Activated naive CD8-positive, alpha-beta T cell (primary cell): ENCODE data around the gene IRX6.

Experiments used
- H3K27ac Mint-ChIP-seq: one replicate; pipeline ENCODE4 v1.8.0; 2021; ENCODE audit warnings: mixed read lengths
- H3K27me3 Mint-ChIP-seq: one replicate; pipeline ENCODE4 v1.8.0; 2021; ENCODE audit warnings: mixed read lengths
- H3K36me3 Mint-ChIP-seq: one replicate; pipeline ENCODE4 v1.8.0; 2021; ENCODE audit warnings: mixed read lengths
- H3K4me1 Mint-ChIP-seq: one replicate; pipeline ENCODE4 v1.8.0; 2021; ENCODE audit warnings: low read depth, mixed read lengths
- H3K4me3 Mint-ChIP-seq: one replicate; pipeline ENCODE4 v1.8.0; 2021; ENCODE audit warnings: mild to moderate bottlenecking, mixed read lengths
- H3K9me3 Mint-ChIP-seq: one replicate; pipeline ENCODE4 v1.8.0; 2021; ENCODE audit warnings: low read depth, mixed read lengths

The IRX6 gene

DNA sequence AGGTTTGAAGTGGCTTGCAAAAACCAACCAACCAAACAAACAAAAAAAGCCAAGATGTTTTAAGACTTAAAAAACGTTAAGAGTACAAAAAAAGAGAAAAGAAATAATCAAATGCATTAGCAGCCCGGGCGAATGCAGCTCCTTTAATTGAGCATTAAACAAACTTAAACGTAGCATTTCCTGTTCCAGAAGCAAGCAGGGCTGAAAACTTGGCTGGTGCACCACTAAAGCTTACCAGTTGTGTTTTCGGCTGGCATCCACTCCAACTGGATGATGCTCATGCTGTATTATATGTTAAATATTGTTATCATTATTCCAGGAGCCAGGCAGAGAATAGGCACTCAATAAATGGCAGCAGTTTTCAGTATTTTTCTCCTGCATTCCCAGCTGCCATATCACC, 45.1 kb downstream of the IRX6 start:
- Mint-ChIP-seq H3K9me3 (no peaks in the 10 kb centered on the region), H3K4me3 (no peak overlapping the region), H3K36me3 (no peaks in the 10 kb centered on the region), H3K4me1 (peaks cover 3% of the 10 kb centered on the region), H3K27ac (no peak overlapping the region), H3K27me3 (peaks cover 26% of the 10 kb centered on the region)

GRCh38 chr16:55370762-55371482, 46.9 kb downstream of the IRX6 start:
- no peak overlapping the region for H3K4me3 Mint-ChIP-seq
- no peak overlapping the region for H3K27ac Mint-ChIP-seq
- peaks cover 25% of the 10 kb centered on the region for H3K27me3 Mint-ChIP-seq
- no peaks in the 10 kb centered on the region for H3K36me3 Mint-ChIP-seq
- no peaks in the 10 kb centered on the region for H3K9me3 Mint-ChIP-seq
- peaks cover 3% of the 10 kb centered on the region for H3K4me1 Mint-ChIP-seq

GRCh38 chr16:55372792-55373488, 48.9 kb downstream of the IRX6 start:
- no peaks in the 10 kb centered on the region for H3K9me3 Mint-ChIP-seq
- H3K27me3 Mint-ChIP-seq, result peaks cover 25% of the 10 kb centered on the region
- H3K4me3 Mint-ChIP-seq, result no peak overlapping the region
- no peak overlapping the region for H3K27ac Mint-ChIP-seq
- H3K4me1 Mint-ChIP-seq, result peaks cover 3% of the 10 kb centered on the region
- H3K36me3 Mint-ChIP-seq, result no peaks in the 10 kb centered on the region

GRCh38 chr16:55373489-55373832, 49.5 kb downstream of the IRX6 start:
- Mint-ChIP-seq H3K36me3 (no peaks in the 10 kb centered on the region), H3K27ac (no peak overlapping the region), H3K4me1 (peaks cover 3% of the 10 kb centered on the region), H3K27me3 (peaks cover 25% of the 10 kb centered on the region), H3K9me3 (no peaks in the 10 kb centered on the region), H3K4me3 (no peak overlapping the region)

DNA sequence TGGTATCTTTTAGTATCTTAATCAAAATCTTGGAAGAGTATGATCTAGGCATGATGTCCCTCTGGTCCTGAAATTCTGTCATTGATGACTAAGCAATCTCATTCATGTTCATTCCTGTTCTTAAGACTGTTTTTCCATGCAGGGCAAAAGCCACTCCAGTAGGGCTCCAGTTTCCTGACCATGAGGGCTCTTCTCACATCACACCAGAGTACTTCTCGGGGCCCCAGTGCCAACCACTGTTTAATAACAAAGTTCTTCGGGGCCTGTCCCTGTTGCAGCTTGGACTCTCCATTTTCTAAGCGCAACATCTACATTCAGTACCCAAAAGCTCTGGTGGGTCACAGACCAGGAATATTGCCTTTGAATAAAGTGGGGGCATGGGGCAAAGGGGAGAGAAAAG, 52.0 kb downstream of the IRX6 start:
- Mint-ChIP-seq H3K4me3 (no peak overlapping the region), H3K4me1 (no peaks in the 10 kb centered on the region), H3K27me3 (peaks cover 19% of the 10 kb centered on the region), H3K27ac (no peak overlapping the region), H3K9me3 (no peaks in the 10 kb centered on the region), H3K36me3 (no peaks in the 10 kb centered on the region)

DNA sequence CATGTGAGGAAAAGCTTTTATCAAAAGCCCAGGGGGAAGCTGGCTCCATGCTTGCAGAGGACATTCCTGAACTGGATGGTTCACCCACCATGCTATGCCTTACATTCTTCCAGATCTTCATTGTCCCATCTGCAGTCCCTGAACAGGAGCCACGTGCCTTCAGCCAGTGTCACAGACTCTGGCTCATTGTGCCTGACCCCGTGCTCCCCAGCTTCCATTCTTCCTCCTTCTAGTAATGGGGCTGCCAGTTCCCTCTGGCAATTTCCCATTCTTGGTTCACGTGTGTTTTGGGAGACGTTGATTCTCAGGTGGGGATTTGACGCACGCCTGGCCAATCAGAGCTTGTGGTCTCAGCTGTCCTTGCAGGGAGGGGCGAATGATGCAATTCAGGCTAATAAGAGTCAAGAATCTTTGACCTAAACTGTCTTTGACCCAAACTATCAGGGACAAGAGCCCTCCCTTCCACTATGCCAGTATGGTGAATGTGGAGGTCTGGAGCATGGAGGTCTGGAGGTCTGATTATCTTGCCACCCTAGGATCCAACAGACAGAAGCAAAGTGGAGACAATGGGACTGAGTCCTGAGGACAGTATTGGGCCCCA, 52.7 kb downstream of the IRX6 start:
- Mint-ChIP-seq H3K36me3 (no peaks in the 10 kb centered on the region), H3K9me3 (no peaks in the 10 kb centered on the region), H3K27me3 (peaks cover 19% of the 10 kb centered on the region), H3K4me3 (no peak overlapping the region), H3K27ac (no peak overlapping the region), H3K4me1 (no peaks in the 10 kb centered on the region)

DNA sequence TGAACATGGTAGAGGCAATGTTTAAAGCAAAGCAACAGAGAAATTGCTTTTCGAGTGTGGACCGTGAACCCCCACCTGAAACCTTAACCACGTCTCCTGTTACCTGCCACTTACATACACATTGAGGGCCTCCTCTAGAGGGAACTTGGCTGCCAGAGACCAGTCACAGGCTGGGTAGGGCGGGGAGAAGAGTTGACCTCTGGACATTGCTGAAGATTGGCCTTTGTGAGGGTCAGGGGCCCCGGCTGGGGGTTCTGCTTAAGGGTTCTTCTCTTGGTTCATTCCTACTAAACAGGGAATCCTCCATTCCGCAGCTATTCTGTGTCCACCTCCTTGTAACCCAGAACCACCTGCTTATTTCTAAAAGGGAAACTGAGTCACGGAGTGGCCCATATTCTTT, 53.8 kb downstream of the IRX6 start:
- no peaks in the 10 kb centered on the region for H3K4me1 Mint-ChIP-seq
- no peaks in the 10 kb centered on the region for H3K9me3 Mint-ChIP-seq
- peaks cover 10% of the 10 kb centered on the region for H3K27me3 Mint-ChIP-seq
- no peak overlapping the region for H3K4me3 Mint-ChIP-seq
- H3K27ac Mint-ChIP-seq, result no peak overlapping the region
- no peaks in the 10 kb centered on the region for H3K36me3 Mint-ChIP-seq

DNA sequence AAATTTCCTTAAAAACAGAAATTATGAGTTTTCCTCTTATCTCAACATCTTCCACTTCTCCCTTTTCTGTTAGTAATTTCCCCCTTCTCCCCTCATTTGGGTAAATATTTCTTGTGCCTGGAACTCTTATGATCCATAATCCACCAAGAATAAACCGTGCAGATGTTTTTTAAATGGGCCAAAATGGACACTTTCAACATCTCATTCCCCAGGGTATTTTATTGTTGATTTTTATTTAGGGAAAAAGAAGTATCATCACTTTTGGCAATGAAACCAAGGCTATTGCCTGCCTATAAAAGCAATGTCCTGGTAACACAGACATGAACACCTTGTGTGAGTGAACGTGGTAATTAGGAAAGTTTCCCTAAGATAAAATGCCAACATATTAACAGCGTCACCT, 54.6 kb downstream of the IRX6 start:
- H3K4me1 Mint-ChIP-seq, result no peaks in the 10 kb centered on the region
- no peaks in the 10 kb centered on the region for H3K36me3 Mint-ChIP-seq
- no peaks in the 10 kb centered on the region for H3K9me3 Mint-ChIP-seq
- peaks cover 7% of the 10 kb centered on the region for H3K27me3 Mint-ChIP-seq
- H3K27ac Mint-ChIP-seq, result no peak overlapping the region
- H3K4me3 Mint-ChIP-seq, result no peak overlapping the region

GRCh38 chr16:55379371-55379770, 55.4 kb downstream of the IRX6 start:
- Mint-ChIP-seq H3K36me3 (no peaks in the 10 kb centered on the region), H3K27ac (no peak overlapping the region), H3K4me3 (no peak overlapping the region), H3K27me3 (peaks cover 5% of the 10 kb centered on the region), H3K9me3 (no peaks in the 10 kb centered on the region), H3K4me1 (no peaks in the 10 kb centered on the region)

- Mint-ChIP-seq H3K4me1 (no peaks in the 10 kb centered on the region), H3K4me3 (no peak overlapping the region), H3K36me3 (no peaks in the 10 kb centered on the region), H3K27me3 (peaks cover 4% of the 10 kb centered on the region), H3K9me3 (no peaks in the 10 kb centered on the region), H3K27ac (no peak overlapping the region)
Measured at GRCh38 chr16:55379876-55380390, 55.9 kb downstream of the IRX6 start.
